Muscle layer of colon (tissue), 2 donors: ENCODE measurements around the gene PPP1R1C.

Source experiments
- H3K27ac ChIP-seq: one replicate; pipeline ENCODE4 v1.7.0; 2013; ENCODE audit warnings: low read depth, mild to moderate bottlenecking, low read length, moderate library complexity
- H3K27me3 ChIP-seq, 2 donors: one replicate each; pipeline ENCODE4 v1.7.0; 2013; ENCODE audit warnings: low read length in 2 of 2, mild to moderate bottlenecking in 2 of 2; ENCODE audit not compliant: insufficient read depth in 2 of 2, control insufficient read depth in 1 of 2
- H3K36me3 ChIP-seq: one replicate; pipeline ENCODE4 v1.7.0; 2013; ENCODE audit warnings: mild to moderate bottlenecking, low read length; ENCODE audit not compliant: insufficient read depth
- H3K4me1 ChIP-seq: one replicate; pipeline ENCODE4 v1.7.0; 2013; ENCODE audit warnings: mild to moderate bottlenecking, low read length; ENCODE audit not compliant: insufficient read depth
- H3K4me3 ChIP-seq, 2 donors: one replicate each; pipeline ENCODE4 v1.7.0; 2013; ENCODE audit warnings: low read length in 2 of 2, low read depth in 1 of 2, mild to moderate bottlenecking in 1 of 2, moderate library complexity in 1 of 2
- H3K9ac ChIP-seq: one replicate; pipeline ENCODE4 v1.7.0; 2013; ENCODE audit warnings: low read length
- H3K9me3 ChIP-seq: one replicate; pipeline ENCODE4 v1.7.0; 2013; ENCODE audit warnings: mild to moderate bottlenecking, low read length
- donor health status: abdominal sarcoma.
- donor health status: Adenocarcinoma of cecum.

The PPP1R1C gene

DNA sequence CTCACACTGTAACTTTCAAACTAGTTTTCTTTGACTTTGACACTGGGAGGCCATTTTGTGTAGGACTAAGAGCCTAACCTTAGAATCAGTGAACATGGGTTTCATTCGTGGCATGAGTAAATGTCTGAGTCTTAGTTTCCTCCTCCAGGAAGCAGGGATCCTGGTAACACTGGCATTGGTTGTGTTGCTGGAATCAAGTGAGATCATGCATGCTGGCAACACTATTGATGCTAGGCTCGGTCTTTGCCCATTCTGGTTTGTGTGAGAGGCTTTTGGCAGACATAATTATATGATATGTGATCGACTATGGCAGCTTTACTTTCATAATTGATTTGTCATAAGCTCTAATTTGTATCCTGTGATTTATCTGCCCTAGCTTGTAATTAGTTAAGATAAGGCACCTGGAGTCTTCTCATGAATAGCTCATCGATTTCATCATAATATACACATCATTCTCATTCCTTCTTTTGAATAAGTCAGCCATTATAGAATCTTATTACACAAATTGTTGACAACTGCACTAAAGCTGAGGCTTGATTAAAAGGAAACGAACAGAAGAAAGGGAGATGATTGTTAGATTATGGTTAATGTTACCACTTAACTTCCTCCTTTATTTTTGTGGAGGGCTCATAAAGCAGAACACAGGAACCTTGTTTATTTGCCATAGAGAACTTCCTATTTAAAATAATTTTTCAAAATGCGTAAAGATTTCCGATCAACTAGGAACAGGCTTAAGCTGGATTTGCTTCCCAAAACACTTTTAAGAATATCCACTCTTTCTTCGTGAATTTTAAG, 12.6 kb downstream of the PPP1R1C start:
- H3K4me1 ChIP-seq, result no peaks in the 10 kb centered on the region
- H3K27me3 ChIP-seq, result no peaks in the 10 kb centered on the region
- H3K4me3 ChIP-seq, result no peak overlapping the region
- H3K36me3 ChIP-seq, result no peaks in the 10 kb centered on the region
- no peaks in the 10 kb centered on the region for H3K9me3 ChIP-seq
- H3K9ac ChIP-seq, result no peak overlapping the region
- H3K27ac ChIP-seq, result no peak overlapping the region

- no peak overlapping the region for H3K27ac ChIP-seq
- H3K27me3 ChIP-seq, result no peaks in the 10 kb centered on the region
- no peaks in the 10 kb centered on the region for H3K36me3 ChIP-seq
- H3K4me3 ChIP-seq, result no peak overlapping the region
- no peaks in the 10 kb centered on the region for H3K9me3 ChIP-seq
- no peak overlapping the region for H3K9ac ChIP-seq
- no peaks in the 10 kb centered on the region for H3K4me1 ChIP-seq
Measured at GRCh38 chr2:181998891-181999654, 13.4 kb downstream of the PPP1R1C start.

DNA sequence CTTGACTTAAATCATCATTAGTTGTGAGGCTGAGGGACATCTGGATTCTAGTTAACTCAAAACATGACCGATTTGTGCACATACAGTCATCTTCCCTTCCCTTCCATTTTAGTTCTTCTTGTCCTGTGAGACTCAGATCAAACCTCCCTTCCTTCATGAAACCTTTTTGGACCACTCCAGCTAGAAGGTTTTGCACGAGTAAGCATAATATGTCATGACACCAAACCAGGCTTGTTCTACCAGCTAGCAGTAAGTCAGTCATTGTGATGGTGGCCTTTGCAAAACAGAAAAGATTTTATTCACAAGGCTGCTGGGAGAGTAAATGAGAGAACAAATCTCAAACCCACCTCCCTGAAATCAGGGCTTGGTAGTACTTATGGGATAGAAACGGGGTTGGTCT, 14.3 kb downstream of the PPP1R1C start:
- Histone ChIP-seq H3K9me3 (no peaks in the 10 kb centered on the region), H3K9ac (no peak overlapping the region), H3K27ac (no peak overlapping the region), H3K27me3 (no peaks in the 10 kb centered on the region), H3K36me3 (no peaks in the 10 kb centered on the region), H3K4me3 (no peak overlapping the region), H3K4me1 (no peaks in the 10 kb centered on the region)

- Histone ChIP-seq H3K27ac (no peak overlapping the region), H3K9ac (no peak overlapping the region), H3K27me3 (no peaks in the 10 kb centered on the region), H3K9me3 (no peaks in the 10 kb centered on the region), H3K4me1 (no peaks in the 10 kb centered on the region), H3K36me3 (no peaks in the 10 kb centered on the region), H3K4me3 (no peak overlapping the region)
Measured at GRCh38 chr2:182004945-182005520, 19.4 kb downstream of the PPP1R1C start.

DNA sequence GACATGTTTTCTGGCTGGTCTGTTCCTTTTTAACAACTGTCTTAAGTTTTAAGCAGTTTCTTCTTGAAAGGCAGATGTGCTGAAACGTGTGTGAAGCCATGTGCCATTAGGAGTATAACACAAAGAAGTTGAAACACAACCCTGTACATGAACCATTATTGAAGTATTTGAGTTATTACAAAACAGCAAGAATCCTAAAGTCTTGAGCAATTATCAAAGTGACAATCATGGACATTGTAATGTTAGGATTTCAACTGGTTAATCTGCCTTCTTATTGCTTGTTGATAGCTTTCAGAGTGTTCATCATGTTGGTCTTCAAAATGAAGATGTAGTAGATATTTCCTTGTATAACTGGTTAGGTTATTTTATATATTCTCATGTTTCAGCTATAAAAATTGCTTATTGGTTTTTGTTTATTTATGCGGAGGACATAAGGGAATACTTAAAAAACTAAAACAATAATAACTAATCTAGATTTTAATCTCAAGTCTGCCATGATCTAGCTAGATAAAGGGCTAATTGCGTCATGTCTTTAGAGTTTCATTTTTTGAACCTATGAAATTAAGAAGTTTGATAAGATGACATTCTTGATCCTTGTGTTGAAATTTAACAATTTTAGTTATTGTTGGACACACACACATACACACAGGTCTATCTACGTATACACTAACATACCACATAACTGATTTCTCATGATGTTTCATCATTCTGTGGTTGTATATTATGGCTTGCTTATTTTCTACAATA, 21.1 kb downstream of the PPP1R1C start:
- H3K9me3 ChIP-seq, result no peaks in the 10 kb centered on the region
- H3K27me3 ChIP-seq, result no peaks in the 10 kb centered on the region
- H3K9ac ChIP-seq, result no peak overlapping the region
- no peaks in the 10 kb centered on the region for H3K36me3 ChIP-seq
- H3K4me3 ChIP-seq, result no peak overlapping the region
- H3K27ac ChIP-seq, result no peak overlapping the region
- H3K4me1 ChIP-seq, result no peaks in the 10 kb centered on the region

DNA sequence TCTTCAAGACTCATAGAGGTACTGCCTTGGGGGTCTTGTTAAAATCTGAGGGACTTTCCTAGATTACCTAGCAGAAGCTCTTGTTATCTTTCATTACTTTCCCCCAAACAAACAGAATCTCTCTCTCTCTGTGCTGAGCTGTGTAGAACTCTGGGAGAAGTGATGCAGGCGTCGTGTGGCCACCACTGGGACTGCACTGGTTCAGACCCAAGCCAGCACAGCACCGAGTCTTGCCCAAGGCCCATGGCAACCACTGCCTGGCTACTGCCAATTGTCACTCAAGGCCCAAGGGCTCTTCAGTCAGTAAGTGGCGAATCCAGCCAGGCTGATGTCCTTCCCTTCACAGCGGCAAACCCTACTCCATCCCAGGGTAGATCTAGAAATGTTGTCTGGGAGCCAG, 28.6 kb downstream of the PPP1R1C start:
- H3K9me3 ChIP-seq, result no peaks in the 10 kb centered on the region
- no peaks in the 10 kb centered on the region for H3K36me3 ChIP-seq
- H3K4me3 ChIP-seq, result no peak overlapping the region
- no peak overlapping the region for H3K27ac ChIP-seq
- H3K9ac ChIP-seq, result no peak overlapping the region
- H3K4me1 ChIP-seq, result no peaks in the 10 kb centered on the region
- H3K27me3 ChIP-seq, result no peaks in the 10 kb centered on the region

- Histone ChIP-seq H3K9me3 (no peaks in the 10 kb centered on the region), H3K27ac (no peak overlapping the region), H3K4me3 (no peak overlapping the region), H3K27me3 (no peaks in the 10 kb centered on the region), H3K9ac (no peak overlapping the region), H3K4me1 (no peaks in the 10 kb centered on the region), H3K36me3 (no peaks in the 10 kb centered on the region)
Measured at GRCh38 chr2:182015334-182016109, 29.9 kb downstream of the PPP1R1C start.

DNA sequence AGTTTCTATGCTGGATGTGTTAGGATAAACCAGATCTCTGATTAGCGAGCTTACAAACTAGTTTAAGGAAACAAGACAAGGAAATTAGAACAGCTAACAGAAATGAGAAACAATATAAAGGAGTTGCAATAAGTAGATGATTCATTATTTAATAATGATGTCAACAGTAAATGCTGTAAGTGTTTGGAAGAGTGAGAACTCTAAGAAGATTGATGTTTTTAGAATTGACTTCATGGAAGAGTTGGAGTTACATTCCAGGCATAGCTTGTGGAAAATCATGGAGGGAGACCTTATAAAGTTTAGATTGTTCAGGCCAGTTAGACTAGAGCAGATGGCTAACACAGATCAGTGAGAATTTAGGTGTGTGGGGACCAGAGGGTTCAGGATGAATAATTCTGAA, 32.6 kb downstream of the PPP1R1C start:
- Histone ChIP-seq H3K27ac (no peak overlapping the region), H3K4me1 (no peaks in the 10 kb centered on the region), H3K27me3 (no peaks in the 10 kb centered on the region), H3K9ac (no peak overlapping the region), H3K9me3 (no peaks in the 10 kb centered on the region), H3K4me3 (no peak overlapping the region), H3K36me3 (no peaks in the 10 kb centered on the region)

GRCh38 chr2:182019731-182020130, 34.1 kb downstream of the PPP1R1C start:
- H3K27me3 ChIP-seq, result no peaks in the 10 kb centered on the region
- H3K9me3 ChIP-seq, result no peaks in the 10 kb centered on the region
- no peaks in the 10 kb centered on the region for H3K4me1 ChIP-seq
- H3K4me3 ChIP-seq, result no peak overlapping the region
- H3K36me3 ChIP-seq, result no peaks in the 10 kb centered on the region
- H3K9ac ChIP-seq, result no peak overlapping the region
- no peak overlapping the region for H3K27ac ChIP-seq

DNA sequence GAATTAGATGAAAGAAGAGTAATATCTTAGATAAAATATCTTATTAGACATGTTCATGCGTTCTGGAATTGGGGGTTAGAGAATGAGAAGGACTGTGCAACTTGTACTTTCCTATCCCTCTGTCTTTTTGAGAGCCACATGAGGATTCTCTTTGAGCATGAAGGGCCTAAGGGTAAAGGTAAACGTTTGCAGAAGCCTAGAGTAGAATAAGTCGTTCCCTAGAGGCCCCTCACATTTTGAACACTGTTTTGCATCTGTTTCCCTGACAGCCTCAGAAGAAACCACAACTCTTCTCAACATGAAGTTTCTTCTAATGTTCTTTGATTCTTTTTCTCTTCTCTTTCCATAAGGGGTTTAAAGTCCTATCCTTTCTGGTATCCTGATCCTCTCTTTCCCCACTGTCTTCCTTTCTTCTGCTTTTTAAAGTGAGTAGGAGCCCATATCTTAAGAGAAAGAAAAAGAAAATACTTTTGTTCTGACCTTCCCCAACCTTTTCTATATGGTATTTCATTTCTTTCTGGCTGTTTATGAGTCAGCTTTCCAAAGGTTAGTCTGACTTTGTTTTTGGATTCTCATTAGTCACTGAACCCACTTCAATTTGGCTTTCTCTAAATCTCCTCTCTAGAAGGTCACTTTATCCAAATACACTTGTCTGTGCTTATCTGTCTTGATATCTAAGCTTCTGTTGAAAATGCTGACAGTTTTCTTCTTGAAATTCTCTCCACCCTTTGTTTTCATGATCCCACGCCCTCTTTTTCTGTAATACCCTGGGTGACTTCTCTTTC, 34.8 kb downstream of the PPP1R1C start:
- no peak overlapping the region for H3K27ac ChIP-seq
- no peaks in the 10 kb centered on the region for H3K4me1 ChIP-seq
- no peak overlapping the region for H3K4me3 ChIP-seq
- H3K36me3 ChIP-seq, result no peaks in the 10 kb centered on the region
- H3K9ac ChIP-seq, result no peak overlapping the region
- H3K27me3 ChIP-seq, result no peaks in the 10 kb centered on the region
- H3K9me3 ChIP-seq, result no peaks in the 10 kb centered on the region
